OCI-LY1 (cell line): ENCODE measurements around the gene ESF1.

ENCODE experiments used
- H2AFZ ChIP-seq: fragments of 200-600 bp; sonication (generic), shearing (Covaris generic); 2 replicates; pipeline ENCODE4 v1.6.0; 2014; ENCODE audit warnings: antibody characterized with exemption, mild to moderate bottlenecking, low read length
- H3F3A ChIP-seq: fragments of 200-600 bp; sonication (generic), shearing (Covaris generic); 2 replicates; pipeline ENCODE4 v1.6.0; 2014; ENCODE audit warnings: mild to moderate bottlenecking, antibody characterized with exemption, low read length, moderate library complexity; ENCODE audit not compliant: insufficient read depth
- H3K27ac ChIP-seq: fragments of 200-600 bp; sonication (generic); 2 replicates; pipeline ENCODE4 v1.5.1; 2014; ENCODE audit warnings: low read length, mixed run types, mild to moderate bottlenecking, low read depth; ENCODE audit not compliant: poor library complexity, severe bottlenecking
- H3K27me3 ChIP-seq: fragments of 200-600 bp; sonication (generic); 2 replicates; pipeline ENCODE4 v1.6.0; 2014; ENCODE audit warnings: antibody characterized with exemption, mild to moderate bottlenecking, low read length, moderate library complexity; ENCODE audit not compliant: insufficient read depth
- H3K36me3 ChIP-seq: fragments of 200-600 bp; sonication (generic); 2 replicates; pipeline ENCODE4 v1.6.1; 2014; ENCODE audit warnings: mild to moderate bottlenecking, antibody characterized with exemption, low read length, moderate library complexity, mixed read lengths; ENCODE audit not compliant: insufficient read depth
- H3K4me1 ChIP-seq: fragments of 200-600 bp; sonication (generic); 2 replicates; pipeline ENCODE4 v1.5.1; 2014; ENCODE audit warnings: mild to moderate bottlenecking, low read length, moderate library complexity; ENCODE audit not compliant: insufficient read depth, severe bottlenecking
- H3K4me2 ChIP-seq: fragments of 200-600 bp; sonication (generic), shearing (Covaris generic); 2 replicates; pipeline ENCODE4 v1.6.1; 2014; ENCODE audit warnings: low read length
- H3K4me3 ChIP-seq: fragments of 200-600 bp; sonication (generic); 2 replicates; pipeline ENCODE4 v1.5.1; 2014; ENCODE audit warnings: low read length, low read depth, mild to moderate bottlenecking, mixed read lengths; ENCODE audit not compliant: poor library complexity, severe bottlenecking
- H3K79me2 ChIP-seq: fragments of 200-600 bp; shearing (Covaris generic); 2 replicates; pipeline ENCODE4 v1.6.1; 2016; ENCODE audit warnings: mixed run types, low read length, mixed read lengths; ENCODE audit not compliant: insufficient read depth
- H3K9ac ChIP-seq: fragments of 200-600 bp; sonication (generic), shearing (Covaris generic); 2 replicates; pipeline ENCODE4 v1.6.1; 2014; ENCODE audit warnings: mild to moderate bottlenecking, low read length, mixed read lengths
- H3K9me2 ChIP-seq: fragments of 200-600 bp; sonication (generic), shearing (Covaris generic); 2 replicates; pipeline ENCODE4 v1.6.1; 2014; ENCODE audit warnings: low read depth, mild to moderate bottlenecking, low read length, mixed read lengths
- H3K9me3 ChIP-seq: fragments of 200-600 bp; shearing (Covaris generic); 2 replicates; pipeline ENCODE4 v1.6.1; 2014; ENCODE audit warnings: low read length, mixed read lengths
- H4K20me1 ChIP-seq: fragments of 200-600 bp; sonication (generic), shearing (Covaris generic); 2 replicates; pipeline ENCODE4 v1.6.0; 2016; ENCODE audit warnings: mild to moderate bottlenecking, low read length; ENCODE audit not compliant: insufficient read depth
- CTCF ChIP-seq: fragments of 200-600 bp; sonication (generic), shearing (Covaris generic); IDR thresholded peaks from 2 replicates; pipeline ENCODE4 v1.5.1; 2017; ENCODE audit warnings: mild to moderate bottlenecking, antibody characterized with exemption, low read length, moderate library complexity, mixed read lengths
- EZH2 ChIP-seq: fragments of 200-600 bp; sonication (generic), shearing (Covaris generic); IDR thresholded peaks from 2 replicates; pipeline ENCODE4 v1.8.0; 2017; ENCODE audit warnings: borderline replicate concordance, mixed run types, mild to moderate bottlenecking, antibody characterized with exemption, low read length, moderate library complexity, mixed read lengths

The ESF1 gene

GRCh38 chr20:13799974-13800373 lies 15.3 kb upstream of the ESF1 start:
- no peak overlapping the region for H3K9ac ChIP-seq
- H3K79me2 ChIP-seq, result no peaks in the 10 kb centered on the region
- no peaks in the 10 kb centered on the region for H3K9me2 ChIP-seq
- H3K4me1 ChIP-seq, result no peaks in the 10 kb centered on the region
- no peaks in the 10 kb centered on the region for H3K27me3 ChIP-seq
- H3K4me2 ChIP-seq, result no peak overlapping the region
- H3F3A ChIP-seq, result no peaks in the 10 kb centered on the region
- H3K27ac ChIP-seq, result no peak overlapping the region
- H3K36me3 ChIP-seq, result peaks cover 92% of the 10 kb centered on the region
- no peak for TF ChIP-seq CTCF
- no peak for TF ChIP-seq EZH2
- no peak overlapping the region for H2AFZ ChIP-seq
- H3K4me3 ChIP-seq, result no peak overlapping the region
- no peaks in the 10 kb centered on the region for H4K20me1 ChIP-seq
- no peaks in the 10 kb centered on the region for H3K9me3 ChIP-seq

GRCh38 chr20:13799040-13799439 lies 14.3 kb upstream of the ESF1 start:
- Histone ChIP-seq H3K9ac (no peak overlapping the region), H3K9me2 (no peaks in the 10 kb centered on the region), H2AFZ (no peak overlapping the region), H3K9me3 (no peaks in the 10 kb centered on the region), H3K79me2 (no peaks in the 10 kb centered on the region), H3K27me3 (no peaks in the 10 kb centered on the region), H3K4me3 (no peak overlapping the region), H3F3A (no peaks in the 10 kb centered on the region), H3K27ac (no peak overlapping the region), H4K20me1 (no peaks in the 10 kb centered on the region), H3K36me3 (peaks cover 92% of the 10 kb centered on the region), H3K4me2 (no peak overlapping the region), H3K4me1 (no peaks in the 10 kb centered on the region)
- TF ChIP-seq EZH2 (no peak), CTCF (no peak)

- H3K36me3 ChIP-seq, result peaks cover 99% of the 10 kb centered on the region
- no peaks in the 10 kb centered on the region for H3K79me2 ChIP-seq
- H3K27ac ChIP-seq, result no peak overlapping the region
- no peak overlapping the region for H3K4me2 ChIP-seq
- H3F3A ChIP-seq, result no peaks in the 10 kb centered on the region
- H3K27me3 ChIP-seq, result no peaks in the 10 kb centered on the region
- no peak overlapping the region for H3K4me3 ChIP-seq
- H3K9ac ChIP-seq, result no peak overlapping the region
- no peak for TF ChIP-seq EZH2
- no peak for TF ChIP-seq CTCF
- H3K9me3 ChIP-seq, result no peaks in the 10 kb centered on the region
- no peak overlapping the region for H2AFZ ChIP-seq
- no peaks in the 10 kb centered on the region for H3K9me2 ChIP-seq
- no peaks in the 10 kb centered on the region for H3K4me1 ChIP-seq
- no peaks in the 10 kb centered on the region for H4K20me1 ChIP-seq
Measured at GRCh38 chr20:13794667-13795066, 9.9 kb upstream of the ESF1 start.
